Suprapubic skin (tissue), 3 donors: ENCODE results near the gene OPA3.

Source experiments
- EP300 ChIP-seq: sonication (generic); formaldehyde crosslinking; IDR thresholded peaks from one replicate; pipeline ENCODE4 v1.6.1; 2017; ENCODE audit warnings: antibody characterized with exemption
- TF ChIP-seq, protein P1 (sequence below), 2 donors: fragments of 200-600 bp in 1 of 2; fragments of 450-650 bp in 1 of 2; sonication (generic) in 1 of 2; IDR thresholded peaks; one replicate each; pipeline ENCODE4 v1.5.1; 2016 to 2019; ENCODE audit warnings: antibody characterized with exemption in 2 of 2, mild to moderate bottlenecking in 1 of 2, moderate library complexity in 1 of 2

DNA sequence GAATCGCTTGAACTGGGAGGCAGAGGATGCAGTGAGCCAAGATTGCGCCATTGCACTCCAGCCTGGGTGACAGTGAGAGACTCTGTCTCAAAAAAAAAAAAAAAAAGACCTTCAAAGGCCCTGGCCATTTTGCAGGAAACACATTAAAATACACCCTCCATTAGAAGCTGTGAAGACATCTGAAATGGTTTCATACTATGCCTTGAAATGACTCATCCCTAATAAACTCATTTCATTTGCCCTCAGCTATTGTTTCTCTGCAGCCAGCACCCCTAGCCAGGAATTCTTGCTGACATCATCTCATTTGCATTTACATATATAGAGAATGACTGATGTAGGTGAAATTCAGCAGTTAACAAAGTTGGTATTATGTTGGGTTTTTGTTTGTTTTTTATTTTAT is 45.9 kb upstream of the OPA3 start:
- TF ChIP-seq, protein P1, sequence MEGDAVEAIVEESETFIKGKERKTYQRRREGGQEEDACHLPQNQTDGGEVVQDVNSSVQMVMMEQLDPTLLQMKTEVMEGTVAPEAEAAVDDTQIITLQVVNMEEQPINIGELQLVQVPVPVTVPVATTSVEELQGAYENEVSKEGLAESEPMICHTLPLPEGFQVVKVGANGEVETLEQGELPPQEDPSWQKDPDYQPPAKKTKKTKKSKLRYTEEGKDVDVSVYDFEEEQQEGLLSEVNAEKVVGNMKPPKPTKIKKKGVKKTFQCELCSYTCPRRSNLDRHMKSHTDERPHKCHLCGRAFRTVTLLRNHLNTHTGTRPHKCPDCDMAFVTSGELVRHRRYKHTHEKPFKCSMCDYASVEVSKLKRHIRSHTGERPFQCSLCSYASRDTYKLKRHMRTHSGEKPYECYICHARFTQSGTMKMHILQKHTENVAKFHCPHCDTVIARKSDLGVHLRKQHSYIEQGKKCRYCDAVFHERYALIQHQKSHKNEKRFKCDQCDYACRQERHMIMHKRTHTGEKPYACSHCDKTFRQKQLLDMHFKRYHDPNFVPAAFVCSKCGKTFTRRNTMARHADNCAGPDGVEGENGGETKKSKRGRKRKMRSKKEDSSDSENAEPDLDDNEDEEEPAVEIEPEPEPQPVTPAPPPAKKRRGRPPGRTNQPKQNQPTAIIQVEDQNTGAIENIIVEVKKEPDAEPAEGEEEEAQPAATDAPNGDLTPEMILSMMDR (IDR thresholded peaks at IDR 0.05), result no peak
- TF ChIP-seq EP300, result no peak
